Cortex of kidney (tissue), 1 donor: ENCODE measurements around the gene CEP68.

Experiments used
- DNase-seq: peaks from one replicate; lab custom pipeline; 2025; lab: John Stamatoyannopoulos, UW

Gene CEP68

DNA sequence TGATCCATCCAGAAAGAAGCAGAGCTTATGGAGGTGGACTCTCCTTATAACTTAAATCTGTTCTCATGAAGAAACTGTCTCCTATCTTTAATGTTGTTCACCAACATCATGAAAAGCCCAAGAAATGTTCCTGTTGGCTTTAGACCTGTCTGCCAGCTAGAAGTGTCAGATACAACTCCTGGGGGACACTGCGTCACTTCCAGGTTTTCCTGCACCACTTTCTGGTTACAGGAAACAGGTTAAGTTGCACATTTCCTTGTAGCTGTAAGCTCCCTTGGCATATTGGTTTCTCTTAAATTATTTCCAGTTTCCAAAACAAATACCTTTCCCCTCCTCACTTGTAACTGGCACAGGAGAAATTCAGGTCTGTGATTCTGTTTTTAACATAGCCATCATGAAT lies 2.9 kb downstream of the CEP68 start:
- no peak for DNase-seq

DNA sequence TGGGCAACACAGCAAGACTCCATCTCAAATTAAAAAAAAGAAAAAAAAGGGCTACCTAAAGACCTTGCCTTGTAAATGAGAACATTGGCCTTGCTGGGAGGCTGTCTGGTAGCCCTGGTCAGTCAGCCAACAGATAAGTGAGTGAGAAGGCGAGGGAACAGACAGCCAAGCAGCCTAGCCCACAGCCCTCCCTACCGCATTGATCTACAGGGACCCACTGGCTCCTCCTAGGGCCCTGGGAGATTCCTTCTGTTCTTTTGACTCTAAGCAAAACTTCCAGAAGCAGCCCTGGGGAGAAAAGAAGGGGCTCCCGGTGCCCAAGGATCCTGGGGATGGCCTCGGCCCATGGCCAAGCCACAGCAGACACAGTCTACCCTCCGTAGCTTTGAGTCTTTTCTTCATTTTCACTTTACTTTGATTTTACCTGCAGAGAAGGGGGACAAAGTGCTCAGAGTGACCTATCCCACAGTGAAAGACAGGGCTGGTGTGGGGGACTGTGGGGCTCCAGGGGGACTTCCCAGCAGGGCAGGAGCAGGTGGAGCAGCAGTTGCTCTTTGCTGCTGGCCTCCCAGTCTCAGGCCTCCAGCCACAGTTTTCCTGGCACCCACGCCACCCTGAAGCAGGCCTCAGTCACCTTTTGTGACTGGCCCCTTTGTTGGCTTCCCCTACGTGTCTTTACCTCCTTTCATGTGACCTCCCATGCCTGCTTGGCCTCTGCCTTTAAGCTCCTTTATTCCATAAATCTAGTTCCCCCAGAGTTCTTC lies 5.1 kb downstream of the CEP68 start:
- no peak for DNase-seq

DNA sequence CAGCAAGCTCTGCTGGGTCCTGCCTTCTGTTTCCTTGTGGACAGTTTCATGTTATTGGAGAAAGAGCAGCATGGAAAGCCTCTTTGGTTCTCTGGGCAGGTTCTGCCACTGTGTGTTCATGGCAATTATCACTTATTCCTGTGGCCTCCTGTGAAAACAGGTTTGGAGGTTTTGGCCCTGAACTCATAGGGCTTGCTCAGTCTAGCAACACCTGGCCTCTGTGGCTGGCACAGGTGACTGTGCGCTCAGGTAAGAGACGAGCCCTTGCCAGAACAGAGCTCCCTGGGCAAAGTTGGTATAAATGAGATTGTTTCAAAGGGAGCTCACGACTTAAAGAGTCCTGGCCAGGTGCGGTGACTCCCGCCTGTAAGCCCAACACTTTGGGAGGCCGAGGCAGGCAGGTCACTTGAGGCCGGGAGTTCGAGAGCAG lies 5.7 kb downstream of the CEP68 start:
- no peak for DNase-seq

DNA sequence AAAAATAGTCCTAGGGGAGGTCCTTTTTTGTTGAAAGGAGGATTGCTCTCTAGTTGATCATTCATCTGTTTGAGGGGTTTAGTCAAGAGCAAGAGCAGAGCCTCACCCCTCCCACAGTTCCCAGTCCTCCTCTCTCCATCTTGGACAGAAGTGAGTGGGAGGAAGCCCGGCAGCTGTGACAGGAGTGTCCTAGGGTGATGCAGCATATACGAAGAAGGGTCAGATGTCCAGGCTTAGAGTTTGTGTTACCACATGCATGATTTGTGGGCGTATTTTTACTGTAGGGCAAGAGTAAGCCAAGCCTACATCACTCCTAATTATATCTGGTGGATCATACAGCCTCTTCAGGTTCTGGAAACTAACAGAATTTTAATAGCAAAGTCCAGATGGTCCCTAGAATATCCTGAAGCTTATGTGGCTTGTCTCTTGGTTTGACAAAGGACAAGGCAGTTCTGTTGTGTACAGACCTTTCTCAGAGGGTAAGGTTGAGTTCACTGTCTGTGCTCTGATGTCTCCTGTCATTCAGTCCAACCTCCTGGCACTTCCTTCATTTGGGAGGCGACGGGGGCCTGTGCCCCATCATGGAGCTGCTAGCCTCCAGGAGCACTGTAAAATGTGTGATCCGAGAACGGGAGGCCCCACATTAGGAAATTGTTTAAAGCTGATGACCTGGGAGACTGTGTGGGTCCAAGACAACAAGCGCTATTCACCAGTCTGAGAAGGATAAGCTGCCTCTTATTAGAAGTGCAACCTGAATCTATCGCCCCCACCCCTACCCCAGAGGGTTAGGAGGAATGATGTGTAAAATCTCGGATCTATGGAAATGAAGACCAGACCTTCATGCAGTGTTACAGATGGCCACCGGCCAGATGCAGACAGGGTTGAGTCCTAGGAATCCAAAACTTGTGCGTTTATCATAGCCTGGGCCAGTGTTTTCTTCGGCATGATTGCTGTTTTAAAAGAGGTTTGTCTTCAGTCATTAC lies 6.9 kb downstream of the CEP68 start:
- no peak for DNase-seq

DNA sequence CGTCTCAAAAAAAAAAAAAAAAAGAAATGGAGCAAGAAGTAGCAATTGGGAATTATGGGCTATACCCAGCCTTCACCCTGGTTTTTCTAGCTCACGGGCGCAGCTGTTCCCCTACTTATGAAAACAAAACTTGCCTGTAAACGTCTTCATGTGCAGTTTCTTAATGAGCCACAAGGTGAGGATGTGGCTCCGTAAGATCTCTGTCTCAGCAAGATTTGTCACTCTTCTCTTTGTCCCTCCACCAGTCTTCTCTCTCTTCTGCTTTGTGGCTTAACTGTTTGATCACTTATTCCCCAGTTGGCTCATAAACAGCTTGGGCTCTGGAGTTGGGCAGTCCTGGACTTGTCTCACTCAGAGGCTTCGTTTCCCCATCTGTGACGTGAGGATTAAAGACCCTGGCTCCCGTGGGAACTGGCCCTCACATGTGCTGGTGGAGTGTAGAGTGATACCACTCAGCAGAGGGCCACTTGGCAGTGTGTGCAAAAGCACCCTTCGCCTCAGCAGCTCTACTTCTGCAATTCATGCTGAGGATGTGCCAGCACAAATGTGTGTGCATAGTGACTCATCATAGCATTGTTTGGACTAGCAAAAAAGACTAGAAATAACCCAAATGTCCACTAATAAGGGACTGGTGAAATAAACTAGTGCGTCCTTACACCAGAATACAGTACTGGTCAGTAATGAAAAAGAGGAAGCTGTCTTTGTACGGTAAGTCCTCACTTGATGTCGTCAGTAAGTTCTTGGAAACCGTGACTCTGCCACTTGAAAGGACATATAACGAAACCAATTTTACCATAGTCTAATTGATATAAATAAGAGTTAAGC lies 8.7 kb downstream of the CEP68 start:
- no peak for DNase-seq

DNA sequence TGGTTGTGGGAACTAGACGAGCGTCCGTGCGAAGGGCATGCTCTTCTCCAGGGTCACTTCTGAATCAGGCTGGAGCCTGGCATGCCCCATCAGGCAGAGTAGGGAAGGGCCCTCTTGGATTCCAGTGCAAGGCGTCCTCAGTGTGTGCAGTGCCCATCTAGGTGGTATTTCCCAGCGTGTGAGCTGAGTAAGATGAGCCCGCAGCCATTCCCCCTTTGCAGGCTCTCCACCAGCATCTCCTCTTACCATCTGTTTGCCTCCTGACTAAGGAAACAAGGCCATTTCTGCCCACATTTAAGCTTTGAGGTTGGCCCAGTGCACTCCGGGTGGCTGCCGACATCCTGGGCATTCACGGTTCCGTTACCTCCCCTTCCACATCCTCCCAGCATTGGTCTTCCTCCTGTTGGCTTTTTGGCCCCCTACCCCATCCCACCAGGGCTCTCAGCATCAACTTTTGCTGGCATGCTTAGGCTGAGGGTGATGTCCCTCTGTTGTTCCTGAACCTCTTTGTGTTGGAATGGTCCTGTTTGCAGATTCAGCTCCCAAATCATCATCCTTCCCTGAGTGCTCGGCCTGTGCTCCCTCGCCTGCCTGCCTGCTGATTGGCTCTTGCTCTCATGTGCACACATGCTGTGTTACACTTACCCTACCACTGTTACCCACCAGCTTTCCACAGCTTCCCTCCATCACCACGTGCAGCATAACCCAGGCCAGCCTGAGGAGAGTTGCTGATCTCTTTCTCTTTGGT lies 11.8 kb downstream of the CEP68 start:
- no peak for DNase-seq

DNA sequence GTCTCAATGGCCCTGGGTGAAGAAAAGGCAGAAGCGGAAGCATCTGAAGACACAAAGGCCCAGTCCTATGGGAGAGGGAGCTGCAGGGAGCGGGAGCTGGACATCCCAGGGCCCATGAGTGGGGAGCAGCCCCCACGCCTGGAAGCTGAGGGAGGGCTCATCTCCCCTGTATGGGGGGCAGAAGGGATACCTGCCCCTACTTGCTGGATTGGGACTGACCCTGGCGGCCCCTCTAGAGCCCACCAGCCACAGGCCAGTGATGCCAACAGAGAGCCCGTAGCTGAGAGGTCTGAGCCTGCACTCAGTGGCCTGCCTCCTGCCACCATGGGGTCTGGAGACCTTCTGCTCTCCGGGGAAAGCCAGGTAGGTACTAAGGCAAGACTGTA lies 13.2 kb downstream of the CEP68 start:
- no peak for DNase-seq

DNA sequence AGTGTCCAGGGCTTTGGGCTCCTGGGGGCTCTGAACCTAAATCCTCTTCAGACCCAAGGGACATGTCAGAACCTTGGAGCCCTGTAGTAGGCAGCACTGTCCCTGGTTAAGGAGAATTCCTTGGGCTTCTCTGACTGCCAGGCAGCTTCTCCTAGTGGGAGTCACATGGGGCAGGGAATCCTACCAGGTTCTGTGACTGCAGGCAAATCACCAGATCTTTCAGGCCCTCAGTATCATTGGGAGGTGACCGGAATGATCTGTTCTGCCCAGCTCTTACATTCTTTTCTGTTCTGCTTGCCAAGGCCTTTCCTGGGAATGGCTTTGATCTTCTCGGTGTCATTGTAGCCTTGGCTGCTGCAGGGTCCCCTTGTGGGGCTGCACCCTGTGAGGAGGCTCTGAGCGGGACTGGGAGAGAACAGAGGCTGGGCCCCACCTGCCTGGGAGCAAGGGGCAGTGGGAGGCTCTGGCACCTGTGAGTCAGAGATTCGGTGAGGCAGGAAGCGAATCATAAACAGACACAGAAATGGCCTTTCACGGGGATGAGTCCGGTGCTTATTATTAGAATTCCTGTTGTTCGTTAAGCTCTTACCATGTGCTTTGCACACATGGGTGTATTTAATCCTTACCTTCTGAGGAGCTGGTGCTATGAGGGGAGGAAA lies 14.1 kb downstream of the CEP68 start:
- DNase-seq, result no peak

DNA sequence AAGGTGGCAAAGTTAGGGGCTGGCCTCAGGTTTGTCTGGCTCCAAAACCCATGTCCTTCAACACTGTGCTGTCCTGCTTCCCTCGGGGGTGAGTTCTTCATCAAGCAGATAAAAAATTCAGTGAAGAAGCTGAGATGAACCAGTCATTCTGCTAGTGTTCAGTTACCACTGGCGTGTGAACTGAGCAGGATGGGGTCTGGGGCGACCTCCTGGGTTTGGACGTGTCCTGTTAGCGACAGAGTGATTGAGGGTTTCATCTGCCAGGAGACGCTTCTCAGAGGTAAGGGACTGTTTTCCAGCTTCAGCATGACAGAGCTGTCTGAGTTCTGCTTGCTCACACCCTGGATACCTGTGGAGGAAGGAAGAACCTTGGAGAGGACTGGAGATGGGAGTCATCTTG lies 14.6 kb downstream of the CEP68 start:
- no peak for DNase-seq

DNA sequence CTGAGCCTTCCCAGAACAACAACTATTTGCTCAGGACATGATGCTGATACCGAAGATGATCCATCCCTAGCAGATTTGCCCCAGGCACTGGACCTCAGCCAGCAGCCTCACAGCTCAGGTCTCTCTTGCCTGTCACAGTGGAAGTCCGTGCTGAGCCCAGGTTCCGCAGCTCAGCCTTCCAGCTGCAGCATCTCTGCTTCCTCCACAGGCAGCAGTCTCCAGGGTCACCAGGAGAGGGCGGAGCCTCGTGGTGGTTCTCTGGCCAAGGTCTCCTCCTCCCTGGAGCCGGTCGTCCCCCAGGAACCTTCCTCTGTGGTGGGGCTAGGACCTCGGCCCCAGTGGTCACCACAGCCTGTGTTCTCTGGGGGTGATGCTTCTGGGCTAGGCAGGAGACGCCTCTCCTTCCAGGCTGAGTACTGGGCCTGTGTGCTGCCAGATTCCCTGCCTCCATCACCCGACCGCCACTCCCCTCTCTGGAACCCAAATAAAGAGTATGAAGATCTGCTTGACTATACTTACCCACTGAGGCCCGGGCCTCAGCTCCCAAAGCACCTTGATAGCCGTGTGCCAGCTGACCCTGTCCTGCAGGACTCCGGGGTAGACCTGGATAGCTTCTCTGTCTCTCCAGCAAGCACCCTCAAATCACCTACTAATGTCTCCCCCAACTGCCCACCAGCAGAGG lies 15.4 kb downstream of the CEP68 start:
- DNase-seq, result no peak

DNA sequence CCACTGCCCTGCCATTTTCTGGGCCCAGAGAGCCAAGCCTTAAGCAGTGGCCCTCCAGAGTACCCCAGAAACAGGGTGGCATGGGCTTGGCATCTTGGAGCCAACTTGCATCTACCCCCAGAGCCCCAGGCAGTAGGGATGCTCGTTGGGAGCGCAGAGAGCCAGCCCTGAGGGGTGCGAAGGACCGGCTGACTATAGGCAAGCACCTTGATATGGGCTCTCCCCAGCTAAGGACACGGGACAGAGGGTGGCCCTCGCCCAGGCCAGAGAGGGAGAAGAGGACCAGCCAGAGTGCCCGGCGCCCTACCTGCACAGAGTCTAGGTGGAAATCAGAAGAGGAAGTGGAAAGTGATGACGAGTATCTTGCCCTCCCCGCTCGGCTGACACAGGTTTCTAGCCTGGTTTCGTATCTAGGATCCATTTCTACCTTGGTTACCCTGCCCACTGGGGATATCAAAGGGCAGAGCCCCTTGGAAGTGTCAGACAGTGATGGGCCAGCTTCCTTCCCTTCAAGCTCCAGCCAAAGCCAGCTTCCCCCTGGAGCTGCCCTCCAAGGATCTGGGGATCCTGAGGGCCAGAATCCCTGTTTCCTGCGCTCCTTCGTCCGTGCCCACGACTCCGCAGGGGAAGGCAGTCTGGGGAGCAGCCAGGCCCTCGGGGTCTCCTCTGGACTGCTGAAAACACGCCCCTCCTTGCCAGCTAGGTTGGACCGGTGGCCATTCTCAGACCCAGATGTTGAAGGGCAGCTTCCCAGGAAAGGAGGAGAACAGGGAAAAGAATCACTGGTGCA lies 16.2 kb downstream of the CEP68 start:
- DNase-seq, result no peak

DNA sequence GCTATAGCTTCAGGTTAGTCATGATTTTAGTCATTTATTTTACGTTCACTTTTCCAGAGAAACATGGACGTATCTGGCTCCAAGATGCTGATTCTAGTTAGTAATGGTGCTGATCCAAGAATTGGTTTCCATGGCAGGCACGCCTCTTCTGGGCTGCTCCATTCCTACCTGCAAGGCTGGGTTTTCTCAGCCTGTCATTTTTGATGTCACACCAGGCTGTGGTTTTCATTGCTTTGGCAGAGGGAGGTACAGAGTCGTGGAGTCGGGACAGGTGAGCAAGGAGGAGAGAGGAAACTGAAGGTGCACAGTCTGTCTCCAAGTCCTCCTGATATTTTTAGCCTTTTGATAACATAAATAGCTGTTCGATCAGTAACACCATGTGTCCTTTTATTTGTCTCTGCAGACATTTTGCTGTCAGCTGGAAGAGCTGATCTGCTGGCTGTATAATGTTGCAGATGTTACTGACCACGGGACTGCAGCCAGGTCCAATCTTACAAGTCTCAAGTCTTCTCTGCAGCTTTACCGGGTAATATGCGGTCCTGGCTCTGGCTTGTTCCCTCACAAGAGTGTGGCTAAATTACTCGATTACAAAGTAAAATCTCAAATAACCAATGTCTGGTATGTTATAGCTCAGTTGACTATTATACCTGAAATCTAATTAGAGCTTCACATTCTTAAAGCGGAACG lies 17.8 kb downstream of the CEP68 start:
- DNase-seq, result no peak

DNA sequence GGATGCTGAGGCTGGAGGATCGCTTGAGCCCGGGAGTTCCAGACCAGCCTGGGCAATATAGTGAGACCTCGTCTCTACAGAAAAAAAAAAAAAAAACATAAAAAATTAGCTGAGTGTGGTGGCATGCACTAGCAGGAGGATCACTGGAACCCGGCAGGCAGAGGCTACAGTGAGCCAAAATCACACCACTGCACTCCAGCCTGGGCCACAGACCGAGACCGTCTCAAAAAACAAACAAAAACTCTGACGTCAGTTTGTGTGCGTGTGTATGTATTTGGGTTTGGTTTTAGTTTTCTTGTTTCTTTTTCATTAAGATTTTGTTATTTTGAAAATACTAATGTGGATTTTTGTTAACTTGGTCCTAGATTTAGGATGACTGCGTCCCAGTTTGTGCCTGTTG lies 19.0 kb downstream of the CEP68 start:
- DNase-seq, result no peak

DNA sequence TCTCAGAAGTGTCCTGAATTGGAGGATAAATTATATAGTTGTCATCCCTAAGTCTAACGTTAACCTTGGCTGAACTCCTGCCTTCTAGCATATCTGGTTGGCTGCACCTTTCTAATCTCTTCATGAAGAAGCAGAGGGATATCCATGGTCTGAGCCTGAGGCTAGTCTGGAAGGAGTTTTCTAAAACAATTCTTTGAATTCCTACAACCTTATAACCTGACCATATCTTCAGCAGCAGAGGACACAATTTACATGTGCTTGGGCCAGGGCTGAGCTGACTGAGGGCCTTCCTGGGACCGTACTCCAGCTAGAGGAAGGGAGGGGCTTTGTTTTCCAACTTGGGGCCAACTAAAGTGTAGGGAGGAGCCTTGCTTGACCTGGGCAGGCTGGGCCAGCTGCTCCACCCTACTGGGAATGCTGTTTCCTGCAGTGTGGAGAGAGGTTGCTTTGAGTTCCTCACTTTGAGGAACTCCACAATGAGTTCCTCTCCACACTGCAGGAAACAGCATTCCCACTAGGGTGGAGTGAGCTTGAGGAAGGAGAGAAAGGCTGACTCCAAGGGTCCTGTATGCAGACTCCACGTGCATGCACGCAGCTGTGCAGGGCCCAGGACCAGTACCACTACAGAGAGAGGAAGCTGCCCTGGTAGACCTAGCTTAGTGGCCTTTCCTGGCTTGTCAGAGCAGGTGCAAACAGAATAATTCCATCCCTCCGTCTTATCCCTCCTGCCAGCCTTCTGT lies 19.6 kb downstream of the CEP68 start:
- DNase-seq, result no peak

DNA sequence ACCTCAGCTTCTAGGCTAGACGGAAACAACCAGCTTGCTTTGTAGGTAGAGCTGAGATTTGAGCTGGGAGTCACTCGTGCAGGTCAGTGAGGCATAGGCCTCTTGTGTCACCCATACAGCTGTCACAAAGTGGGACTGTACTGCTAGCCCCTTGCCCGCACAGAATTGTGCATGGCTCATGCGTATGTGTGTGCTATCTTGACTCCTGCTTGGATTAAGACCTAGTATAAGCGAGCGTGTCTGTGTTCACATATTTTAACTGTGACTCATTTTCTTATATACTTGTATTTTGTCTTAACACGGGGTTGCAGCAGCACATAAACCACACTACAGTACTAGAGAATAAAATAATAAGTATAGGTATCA lies 20.1 kb downstream of the CEP68 start:
- DNase-seq, result no peak

DNA sequence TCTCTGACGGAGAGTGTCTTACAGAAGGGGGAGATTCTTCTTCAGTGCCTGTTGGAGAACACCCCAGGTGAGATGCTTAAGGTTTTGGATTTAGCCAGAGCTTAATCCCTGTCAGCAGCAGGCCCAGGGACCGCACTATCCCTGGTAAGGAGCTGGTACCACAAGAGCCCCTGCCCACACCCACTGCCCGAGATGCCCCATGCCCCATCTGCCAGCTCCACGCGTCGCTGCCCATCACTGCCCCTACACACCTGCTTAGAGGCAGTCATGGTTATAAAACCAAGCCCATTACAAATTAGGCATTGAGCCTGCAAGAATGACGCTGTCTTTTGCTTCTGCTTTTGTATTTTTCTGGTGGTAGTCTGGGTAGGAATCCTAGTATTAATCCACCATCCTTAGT lies 21.7 kb downstream of the CEP68 start:
- no peak for DNase-seq

DNA sequence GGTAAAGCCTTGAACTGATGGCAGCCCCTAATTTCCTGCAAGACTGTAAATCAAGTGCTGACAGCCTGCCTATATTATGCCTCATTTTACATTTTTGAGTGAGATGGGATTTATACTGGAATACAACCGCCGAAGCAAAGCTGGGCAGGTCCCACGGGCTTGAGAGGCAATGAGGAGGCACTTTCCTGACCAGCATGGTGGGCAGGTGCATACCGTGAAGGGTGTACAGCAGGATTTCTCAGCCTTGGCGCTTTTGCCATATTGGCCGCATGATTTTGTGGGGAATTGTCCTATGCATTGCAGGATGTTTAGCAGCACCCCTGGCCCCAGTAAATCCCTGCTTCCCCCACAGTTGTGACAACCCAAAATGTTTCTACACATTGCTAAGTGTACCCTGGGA lies 22.8 kb downstream of the CEP68 start:
- no peak for DNase-seq

DNA sequence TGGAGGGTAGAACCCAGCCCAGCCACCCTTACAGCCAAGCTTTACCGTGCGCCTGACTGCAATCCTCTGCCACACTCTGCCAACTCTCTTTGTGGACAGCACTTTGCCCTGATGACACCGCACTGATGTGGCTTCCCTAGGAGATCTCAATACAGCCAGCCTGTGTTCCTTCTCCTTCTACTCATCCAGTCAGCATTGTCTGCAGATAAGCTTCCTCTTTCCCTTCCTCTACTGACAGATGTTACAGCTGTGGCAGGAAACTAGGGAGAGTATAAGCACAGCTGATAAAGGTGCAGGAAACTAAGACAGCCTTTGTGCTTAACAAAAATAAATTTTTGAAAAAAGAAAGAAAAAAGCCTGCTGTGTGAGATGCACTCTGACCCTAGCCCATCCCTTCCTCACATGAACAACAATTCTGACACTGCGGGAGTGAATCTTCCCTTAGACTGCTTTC lies 25.0 kb downstream of the CEP68 start:
- no peak for DNase-seq
